Hepatocyte (in vitro differentiated cells): Measurements from ENCODE around the gene PLSCR1. TPM values are rescaled to one million over a fixed set of nuclear protein-coding genes. Genes with fewer than 3 reads are reported as not detected.
A peak's percentile ranks its signal among the peaks of the same experiment; 100 is the strongest.

ENCODE experiments used
- DNase-seq: peaks from one replicate; pipeline ENCODE4 v3.0.0-alpha.2; 2016; ENCODE audit warnings: low spot score
- H2AFZ ChIP-seq: fragments of 200-600 bp; sonication (generic); 2 replicates; pipeline ENCODE4 v1.6.0; 2016; ENCODE audit warnings: antibody characterized with exemption, mild to moderate bottlenecking
- H3K27ac ChIP-seq: fragments of 200-600 bp; sonication (generic); 2 replicates; pipeline ENCODE4 v1.5.1; 2016; ENCODE audit warnings: mild to moderate bottlenecking
- H3K27me3 ChIP-seq: fragments of 200-600 bp; sonication (generic); 2 replicates; pipeline ENCODE4 v1.6.1; 2016
- H3K36me3 ChIP-seq: fragments of 200-600 bp; sonication (generic); replicated peaks from 2 replicates; pipeline ENCODE4 v1.5.1; 2016; ENCODE audit warnings: low read depth; ENCODE audit not compliant: insufficient read depth
- H3K4me1 ChIP-seq: fragments of 200-600 bp; sonication (generic); 2 replicates; pipeline ENCODE4 v1.5.1; 2016; ENCODE audit warnings: mild to moderate bottlenecking, moderate library complexity; ENCODE audit not compliant: insufficient read depth
- H3K4me2 ChIP-seq: fragments of 200-600 bp; sonication (generic); 2 replicates; pipeline ENCODE4 v1.6.0; 2016
- H3K4me3 ChIP-seq: fragments of 200-600 bp; sonication (generic); 2 replicates; pipeline ENCODE4 v1.5.1; 2016; ENCODE audit warnings: mild to moderate bottlenecking
- H3K79me2 ChIP-seq: fragments of 200-600 bp; sonication (generic); 2 replicates; pipeline ENCODE4 v1.6.0; 2017; ENCODE audit warnings: mild to moderate bottlenecking
- H3K9me2 ChIP-seq: fragments of 200-600 bp; sonication (generic); replicated peaks from 2 replicates; pipeline ENCODE4 v1.6.0; 2017; ENCODE audit warnings: mild to moderate bottlenecking; ENCODE audit not compliant: insufficient read depth
- H3K9me3 ChIP-seq: fragments of 200-600 bp; sonication (generic); 2 replicates; pipeline ENCODE4 v1.5.1; 2016; ENCODE audit warnings: low read depth, mild to moderate bottlenecking
- H4K20me1 ChIP-seq: fragments of 200-600 bp; sonication (generic); 2 replicates; pipeline ENCODE4 v1.6.0; 2016; ENCODE audit warnings: mild to moderate bottlenecking; ENCODE audit not compliant: insufficient read depth, poor library complexity, severe bottlenecking
- EZH2 ChIP-seq: fragments of 200-600 bp; sonication (generic); IDR thresholded peaks from 2 replicates; pipeline ENCODE4 v1.6.1; 2016; ENCODE audit warnings: antibody characterized with exemption, mild to moderate bottlenecking, borderline replicate concordance
- EZH2phosphoT487 ChIP-seq: fragments of 200-600 bp; sonication (generic); IDR thresholded peaks from one replicate; pipeline ENCODE4 v1.6.1; 2018; ENCODE audit warnings: antibody characterized with exemption, mild to moderate bottlenecking, low read depth, moderate library complexity; ENCODE audit not compliant: unreplicated experiment, severe bottlenecking
- WGBS: methylation state at CpG from one replicate; pipeline ENCODE4 v1.1.6; 2016; ENCODE audit warnings: low lambda C conversion rate; ENCODE audit errors: missing lambda C conversion rate; 5-methylcytosine and 5-hydroxymethylcytosine counted together
- polyA plus RNA-seq: library from polyadenylated mRNA; unstranded; fragments of >200 nt; fragmentation: Nextera tagmentation; extraction: Ambion mirVana; gene quantifications from 2 replicates; pipeline ENCODE4 v1.2.1, GENCODE V29; 2016
- total RNA-seq: library from RNA; depleted of rRNA; stranded (reverse); fragments of >200 nt; gene quantifications from 2 replicates; pipeline ENCODE4 v1.2.3, GENCODE V29; 2014
- TF ChIP-seq, protein P1 (sequence below): fragments of 200-600 bp; sonication (generic); IDR thresholded peaks from 2 replicates; pipeline ENCODE4 v1.5.1; 2016; ENCODE audit warnings: antibody characterized with exemption, mild to moderate bottlenecking; ENCODE audit not compliant: poor library complexity

The PLSCR1 gene
- total and polyA plus RNA-seq, 2 experiments from 2014 or later: 44.9 to 72.6 TPM

DNA sequence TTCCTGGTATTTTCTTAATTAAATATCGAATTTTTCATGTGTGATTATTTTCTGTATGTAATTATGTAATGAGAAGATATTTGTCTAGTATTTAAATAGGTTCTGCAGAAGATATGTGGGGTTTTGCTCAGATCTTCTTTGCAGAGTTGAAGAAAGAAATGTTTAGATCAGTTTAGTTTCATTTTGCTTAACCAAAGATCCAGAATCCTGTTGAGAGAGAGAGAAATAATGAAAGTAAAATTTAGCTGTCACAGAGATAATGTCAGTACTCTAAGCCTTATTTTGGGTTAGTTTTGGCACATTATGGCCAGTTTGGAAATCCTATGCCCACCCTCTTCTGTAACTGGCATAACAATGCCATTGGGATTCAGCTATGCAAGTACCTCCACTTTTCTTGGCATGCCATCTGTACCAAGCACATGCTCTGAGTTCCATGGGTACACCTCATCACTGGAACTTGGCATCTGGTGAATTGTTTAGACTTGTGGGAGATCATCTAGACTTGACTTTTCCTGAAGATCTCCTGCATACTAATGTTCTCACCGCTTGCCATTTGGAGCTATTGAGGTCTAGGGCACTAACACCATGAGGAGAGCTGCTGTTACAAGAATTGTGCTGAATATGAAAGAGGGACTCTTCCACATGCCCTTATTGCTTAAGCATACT lies 30.9 kb downstream of the PLSCR1 start:
- H3K4me1 ChIP-seq: peaks cover 11% of the 10 kb centered on the region
- H3K4me2 ChIP-seq: no peak overlapping the region
- no peak overlapping the region for H2AFZ ChIP-seq

DNA sequence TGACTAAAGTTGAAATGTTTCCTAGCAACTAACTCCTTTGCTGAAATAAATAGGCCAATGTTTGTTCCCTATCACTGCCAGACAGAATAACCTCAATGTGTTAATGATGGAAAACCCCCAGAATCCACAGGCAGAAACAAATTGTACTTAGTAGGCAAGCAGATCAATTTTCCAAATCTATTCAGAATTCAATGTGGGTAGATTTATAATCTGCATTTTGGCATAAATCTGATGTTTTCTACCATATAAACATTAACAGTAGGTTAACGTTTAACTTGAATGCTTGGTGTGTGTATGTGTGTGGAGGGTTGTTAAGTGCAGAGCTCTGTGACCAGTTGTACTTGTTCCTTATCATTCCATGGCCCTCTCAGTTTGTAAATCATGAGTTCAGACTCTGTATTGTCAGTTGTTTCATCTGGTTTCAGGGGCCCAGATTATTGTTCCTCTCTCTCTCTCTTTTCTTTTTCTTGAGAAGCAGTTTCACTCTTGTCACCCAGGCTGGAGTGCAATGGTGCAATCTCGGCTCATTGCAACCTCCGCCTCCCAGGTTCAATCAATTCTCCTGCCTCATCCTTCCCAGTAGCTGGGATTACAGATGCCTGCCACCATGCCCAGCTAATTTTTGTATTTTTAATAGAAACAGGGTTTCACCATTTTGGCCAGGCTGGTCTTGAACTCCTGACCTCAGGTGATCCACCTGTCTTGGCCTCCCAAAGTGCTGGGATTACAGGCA lies 32.8 kb downstream of the PLSCR1 start:
- peak; percentile 61 for DNase-seq
- TF ChIP-seq EZH2phosphoT487: no peak
- TF ChIP-seq, protein P1, sequence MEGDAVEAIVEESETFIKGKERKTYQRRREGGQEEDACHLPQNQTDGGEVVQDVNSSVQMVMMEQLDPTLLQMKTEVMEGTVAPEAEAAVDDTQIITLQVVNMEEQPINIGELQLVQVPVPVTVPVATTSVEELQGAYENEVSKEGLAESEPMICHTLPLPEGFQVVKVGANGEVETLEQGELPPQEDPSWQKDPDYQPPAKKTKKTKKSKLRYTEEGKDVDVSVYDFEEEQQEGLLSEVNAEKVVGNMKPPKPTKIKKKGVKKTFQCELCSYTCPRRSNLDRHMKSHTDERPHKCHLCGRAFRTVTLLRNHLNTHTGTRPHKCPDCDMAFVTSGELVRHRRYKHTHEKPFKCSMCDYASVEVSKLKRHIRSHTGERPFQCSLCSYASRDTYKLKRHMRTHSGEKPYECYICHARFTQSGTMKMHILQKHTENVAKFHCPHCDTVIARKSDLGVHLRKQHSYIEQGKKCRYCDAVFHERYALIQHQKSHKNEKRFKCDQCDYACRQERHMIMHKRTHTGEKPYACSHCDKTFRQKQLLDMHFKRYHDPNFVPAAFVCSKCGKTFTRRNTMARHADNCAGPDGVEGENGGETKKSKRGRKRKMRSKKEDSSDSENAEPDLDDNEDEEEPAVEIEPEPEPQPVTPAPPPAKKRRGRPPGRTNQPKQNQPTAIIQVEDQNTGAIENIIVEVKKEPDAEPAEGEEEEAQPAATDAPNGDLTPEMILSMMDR: no peak
- TF ChIP-seq EZH2: no peak
- no peaks in the 10 kb centered on the region for H3K27me3 ChIP-seq
- H4K20me1 ChIP-seq: no peaks in the 10 kb centered on the region
- H3K36me3 ChIP-seq: no peaks in the 10 kb centered on the region
- H3K4me2 ChIP-seq: peak overlapping the region; percentile 43
- no peaks in the 10 kb centered on the region for H3K9me2 ChIP-seq
- no peak overlapping the region for H3K4me3 ChIP-seq
- H3K4me1 ChIP-seq: peaks cover 13% of the 10 kb centered on the region
- H3K79me2 ChIP-seq: no peaks in the 10 kb centered on the region
- peak overlapping the region; percentile 86 for H3K27ac ChIP-seq
- WGBS: 52% methylated on average over 3 of the region's 3 CpGs
- H2AFZ ChIP-seq: peak overlapping the region; percentile 16
- no peaks in the 10 kb centered on the region for H3K9me3 ChIP-seq

More for the DNA sequence above, 30.9 kb downstream of the PLSCR1 start:
- H4K20me1 ChIP-seq: no peaks in the 10 kb centered on the region
- H3K4me3 ChIP-seq: no peak overlapping the region
- H3K9me2 ChIP-seq: no peaks in the 10 kb centered on the region
- no peaks in the 10 kb centered on the region for H3K79me2 ChIP-seq
- no peaks in the 10 kb centered on the region for H3K27me3 ChIP-seq
- 88% methylated on average over 2 of the region's 2 CpGs for WGBS
- DNase-seq: no peak
- TF ChIP-seq EZH2phosphoT487 (no peak), EZH2 (no peak)
- TF ChIP-seq, protein P1: no peak
- H3K9me3 ChIP-seq: no peaks in the 10 kb centered on the region
- H3K27ac ChIP-seq: no peak overlapping the region
- H3K36me3 ChIP-seq: no peaks in the 10 kb centered on the region

DNA sequence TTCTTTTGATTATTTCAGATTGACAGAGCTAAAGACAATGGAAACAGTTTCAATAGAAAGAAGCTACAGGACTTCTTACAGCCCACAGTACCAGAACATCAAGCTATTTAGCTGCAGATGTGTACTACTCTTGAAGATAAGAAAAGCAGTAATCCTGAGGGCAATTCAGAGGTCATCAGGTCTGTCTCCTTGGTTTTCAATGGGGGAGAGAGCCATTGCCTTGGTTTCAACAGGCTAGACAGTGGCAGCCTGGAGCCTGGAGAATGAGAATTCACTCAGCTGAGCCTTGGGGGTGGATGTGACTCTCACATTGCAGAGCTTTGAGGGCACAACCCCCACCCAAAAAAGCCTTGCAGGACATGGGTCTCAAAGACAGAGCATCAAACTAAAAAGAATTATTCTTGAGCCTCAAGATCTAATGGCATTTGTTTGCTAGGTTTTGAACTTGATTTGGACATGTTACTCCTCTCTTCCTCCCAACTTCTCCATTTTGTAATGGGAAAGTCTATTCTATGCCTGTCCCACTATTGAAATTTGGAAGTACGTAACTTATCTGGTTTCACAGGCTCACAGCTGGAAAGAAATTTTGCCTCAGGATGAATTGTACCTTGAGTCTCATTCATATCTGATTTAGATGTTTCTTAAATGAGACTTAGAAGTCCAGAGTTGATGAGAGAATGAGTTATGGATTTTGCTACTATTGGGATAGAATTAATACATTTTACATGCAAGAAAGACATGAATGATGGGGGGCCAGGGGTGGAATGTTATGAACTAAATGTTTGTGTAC lies 36.9 kb downstream of the PLSCR1 start:
- no peak overlapping the region for H3K4me2 ChIP-seq

More for the DNA sequence above, 36.9 kb downstream of the PLSCR1 start:
- DNase-seq: no peak
- Histone ChIP-seq H3K4me3 (no peak overlapping the region), H3K79me2 (no peaks in the 10 kb centered on the region), H4K20me1 (no peaks in the 10 kb centered on the region), H3K4me1 (peaks cover 11% of the 10 kb centered on the region), H3K27me3 (no peaks in the 10 kb centered on the region), H3K36me3 (no peaks in the 10 kb centered on the region), H3K27ac (peak overlapping the region; percentile 85), H3K9me2 (no peaks in the 10 kb centered on the region), H2AFZ (no peak overlapping the region), H3K9me3 (no peaks in the 10 kb centered on the region)
- 89% methylated on average over 1 of the region's 1 CpG for WGBS
- TF ChIP-seq EZH2phosphoT487: no peak
- TF ChIP-seq, protein P1: no peak
- no peak for TF ChIP-seq EZH2
